T47D (cell line): ENCODE data around the gene TCF12.
A peak's percentile ranks its signal among the peaks of the same experiment; 100 is the strongest.

Experiments used
- DNase-seq, 2 experiments: peaks; one replicate each; pipeline versions ENCODE4 v3.0.0 to v3.0.0-alpha.2; 2011 to 2012; ENCODE audit warnings: low read depth in 1 of 2, low spot score in 1 of 2
- JUND ChIP-seq: IDR thresholded peaks from 2 replicates; pipeline ENCODE4 v1.6.1; 2012; ENCODE audit warnings: low read depth
- in situ Hi-C: cut with HindIII; loops from 2 replicates; pipeline ENCODE4 v1.10.0; 2016; ENCODE audit warnings: low sequenced_read_pairs, low pct_unique_long_range_greater_than_20kb

Gene TCF12

DNA sequence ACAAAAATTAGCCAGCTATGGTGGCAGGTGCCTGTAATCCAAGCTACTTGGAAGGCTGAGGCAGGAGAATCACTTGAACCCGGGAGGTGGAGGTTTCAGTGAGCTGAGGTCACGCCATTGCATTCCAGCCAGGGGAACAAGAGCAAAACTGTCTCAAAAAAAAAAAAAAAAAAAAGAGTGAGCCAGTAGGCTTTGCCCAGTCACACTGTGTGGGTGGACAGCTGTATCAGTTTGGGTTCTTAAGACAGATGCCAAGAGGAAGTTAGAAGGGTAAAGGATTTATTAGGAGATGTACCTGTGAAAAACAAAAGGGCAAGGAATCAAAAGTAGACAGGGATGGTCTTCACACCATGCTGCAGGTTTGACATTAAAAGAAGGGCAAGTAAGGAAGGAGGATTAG, 371.7 kb downstream of the TCF12 start:
- no peak for DNase-seq
- no peak for TF ChIP-seq JUND
- in situ Hi-C loops = no loop called here

DNA sequence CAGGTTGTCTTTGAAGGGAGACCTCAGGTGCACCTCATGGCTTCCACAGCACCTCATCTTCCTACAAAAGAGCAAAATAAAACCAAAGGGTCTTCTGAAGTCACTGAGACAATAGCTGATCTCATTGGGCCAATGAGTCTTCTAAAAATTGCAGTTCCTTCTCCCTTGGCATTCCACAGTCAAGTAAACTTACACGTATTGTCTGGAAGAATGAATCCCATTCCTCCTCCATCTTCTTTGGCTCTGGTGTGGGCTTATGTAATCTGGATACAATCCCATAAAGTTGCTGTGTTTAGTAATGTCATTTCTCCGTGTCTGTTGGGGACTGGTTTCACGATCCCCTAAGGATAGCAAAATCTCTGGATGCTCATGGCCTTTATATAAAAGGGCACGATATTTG, 372.4 kb downstream of the TCF12 start:
- in situ Hi-C loops = no loop called here
- no peak for DNase-seq
- no peak for TF ChIP-seq JUND

DNA sequence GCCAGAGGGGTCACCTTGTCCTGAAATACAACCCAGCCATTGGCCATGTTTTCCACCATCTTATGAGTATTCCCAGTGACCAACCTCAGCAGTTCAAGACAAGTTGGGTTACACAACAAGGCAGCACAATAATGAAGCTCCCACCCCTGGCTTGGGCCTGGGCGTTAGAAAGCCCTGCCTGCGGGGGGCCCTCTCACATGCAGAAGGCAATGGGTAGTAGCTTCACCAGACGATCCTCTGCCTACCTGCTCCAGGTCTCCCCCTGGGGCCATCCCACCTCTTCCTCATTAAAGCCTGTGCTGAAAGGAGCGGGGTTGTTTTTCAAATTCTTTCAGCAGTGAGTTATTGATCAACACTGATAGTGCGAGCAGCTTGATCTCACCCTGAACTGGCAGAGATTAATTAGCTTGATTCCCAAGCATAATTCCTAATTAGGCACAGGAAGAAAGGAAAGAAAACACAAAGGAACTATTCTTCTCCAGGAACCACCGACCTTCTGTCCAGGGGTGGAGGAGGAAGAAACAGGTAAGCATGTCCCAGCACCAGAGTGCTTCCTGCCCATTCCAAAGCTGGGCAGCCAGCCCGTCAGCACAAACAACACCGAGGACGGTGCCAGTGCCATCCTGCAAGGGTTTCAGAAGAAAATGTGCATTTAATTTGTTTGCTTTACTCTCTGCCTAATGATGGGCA, 378.2 kb downstream of the TCF12 start:
- in situ Hi-C loops = no loop called here
- peak in 1 of 2 experiments; percentile 5 for DNase-seq

DNA sequence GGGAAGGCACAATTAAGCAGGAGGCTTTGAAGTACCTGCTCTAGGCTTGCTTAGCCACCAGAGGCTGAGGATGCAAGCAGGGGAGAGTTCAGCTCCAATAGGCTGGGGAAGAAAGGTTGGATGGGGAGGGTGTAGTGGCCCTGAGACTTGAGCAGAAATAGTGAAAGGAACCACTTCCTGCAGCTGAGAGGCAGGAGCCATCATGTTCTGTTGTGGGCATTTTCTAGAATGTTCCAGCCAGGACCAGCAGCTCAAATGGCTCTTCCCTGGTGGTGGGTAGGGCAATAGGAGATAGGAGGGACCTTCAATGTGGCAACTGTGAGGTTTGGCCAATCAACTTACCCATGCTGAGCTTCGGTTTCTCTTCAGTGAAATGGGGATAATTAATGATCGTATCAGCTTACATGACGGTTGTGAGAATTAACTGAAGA, 378.7 kb downstream of the TCF12 start:
- in situ Hi-C loops = no loop called here
- no peak for TF ChIP-seq JUND
- no peak for DNase-seq

More for the DNA sequence above, 378.2 kb downstream of the TCF12 start:
- no peak for TF ChIP-seq JUND

DNA sequence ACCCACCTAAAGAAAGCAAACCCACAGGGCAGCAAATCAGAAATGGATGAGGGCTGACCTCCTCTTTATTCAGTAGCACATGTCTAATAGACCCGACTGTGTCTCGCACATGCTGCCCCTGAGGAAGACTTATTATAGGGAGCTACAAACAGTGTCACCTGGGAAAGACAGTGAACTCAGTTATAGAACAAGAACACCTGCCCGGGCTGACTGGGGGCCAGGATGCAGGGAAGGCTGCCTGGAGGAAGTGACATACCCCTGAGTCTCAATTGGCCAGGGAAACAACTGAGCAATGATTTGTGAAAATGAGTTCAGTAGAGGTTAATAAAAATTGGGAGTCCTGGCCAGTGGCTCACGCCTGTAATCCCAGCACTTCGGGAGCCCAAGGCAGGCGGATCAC, 379.2 kb downstream of the TCF12 start:
- TF ChIP-seq JUND = no peak
- in situ Hi-C loops = no loop called here
- no peak for DNase-seq

DNA sequence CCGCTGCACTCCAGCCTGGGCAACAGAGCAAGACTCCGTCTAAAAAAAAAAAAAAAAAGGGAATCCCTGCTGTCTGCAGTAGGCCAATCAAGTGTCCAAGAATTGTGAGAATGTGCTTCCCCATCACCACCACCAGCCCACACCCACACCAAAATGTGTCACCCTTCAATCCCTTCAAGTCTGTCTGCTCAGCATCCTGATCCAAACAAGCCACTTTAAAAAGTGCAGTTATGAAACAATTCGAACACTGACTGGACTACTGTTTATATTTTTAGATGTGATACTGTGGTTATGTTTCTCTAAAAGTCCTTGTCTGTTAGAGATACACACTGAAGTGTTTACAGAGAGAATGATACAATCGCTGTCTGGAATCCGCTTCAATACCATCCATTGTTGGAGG, 379.8 kb downstream of the TCF12 start:
- no peak for TF ChIP-seq JUND
- in situ Hi-C loops = no loop called here
- DNase-seq = no peak

DNA sequence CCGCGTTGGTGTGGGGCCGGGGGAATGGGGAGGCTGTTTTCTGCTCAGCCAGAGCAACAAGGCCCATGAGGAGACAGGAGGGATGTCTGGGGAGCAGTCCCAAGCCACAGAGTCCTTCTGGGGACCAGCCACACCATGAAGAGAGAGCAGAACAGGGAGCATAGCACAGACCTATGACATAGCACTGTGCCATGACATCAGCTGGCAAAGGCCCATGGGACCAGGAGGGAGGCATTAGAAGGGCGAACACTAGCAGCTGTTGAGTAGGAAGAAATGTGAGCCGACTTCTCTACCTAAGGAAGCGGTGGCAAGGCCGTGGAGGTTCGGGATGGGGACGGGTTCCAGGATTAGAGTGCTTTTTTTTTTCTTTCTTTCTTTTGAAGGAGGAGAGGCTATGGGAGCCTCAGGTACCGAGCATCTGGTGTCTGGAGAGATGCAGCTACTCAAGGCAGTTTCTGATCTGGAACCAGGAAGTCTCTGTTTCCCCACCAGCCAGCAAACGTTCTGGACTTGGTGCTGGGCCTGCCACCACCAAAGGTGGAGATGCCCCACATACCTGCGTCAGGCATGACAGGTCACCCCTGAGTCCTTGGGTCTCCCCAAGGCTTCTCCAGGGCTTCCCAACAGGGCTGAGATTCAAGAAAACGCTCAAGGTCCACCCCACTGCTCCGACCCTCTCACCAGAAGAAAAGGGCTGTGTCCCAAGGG, 380.6 kb downstream of the TCF12 start:
- in situ Hi-C loops = no loop called here
- no peak for TF ChIP-seq JUND
- DNase-seq = no peak

DNA sequence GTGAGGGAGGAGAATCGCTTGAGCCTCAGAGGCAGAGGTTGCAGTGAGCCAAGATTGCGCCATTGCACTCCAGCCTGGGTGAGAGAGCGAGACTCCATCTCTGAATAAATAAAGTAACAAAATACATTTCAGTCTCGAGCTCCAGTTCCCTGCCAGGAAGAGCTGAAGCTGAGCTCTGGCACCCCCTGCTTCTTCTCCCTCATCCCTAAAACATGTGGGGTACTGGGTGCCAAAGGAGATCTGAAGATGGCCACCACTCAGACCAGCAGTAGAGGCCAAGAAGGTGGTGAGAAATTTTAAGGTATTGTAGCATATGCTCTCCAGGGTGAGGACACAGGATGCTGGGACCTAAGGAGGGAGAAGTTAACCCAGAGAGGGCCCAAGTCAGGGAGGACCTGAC, 382.9 kb downstream of the TCF12 start:
- no peak for TF ChIP-seq JUND
- in situ Hi-C loops = no loop called here
- no peak for DNase-seq

DNA sequence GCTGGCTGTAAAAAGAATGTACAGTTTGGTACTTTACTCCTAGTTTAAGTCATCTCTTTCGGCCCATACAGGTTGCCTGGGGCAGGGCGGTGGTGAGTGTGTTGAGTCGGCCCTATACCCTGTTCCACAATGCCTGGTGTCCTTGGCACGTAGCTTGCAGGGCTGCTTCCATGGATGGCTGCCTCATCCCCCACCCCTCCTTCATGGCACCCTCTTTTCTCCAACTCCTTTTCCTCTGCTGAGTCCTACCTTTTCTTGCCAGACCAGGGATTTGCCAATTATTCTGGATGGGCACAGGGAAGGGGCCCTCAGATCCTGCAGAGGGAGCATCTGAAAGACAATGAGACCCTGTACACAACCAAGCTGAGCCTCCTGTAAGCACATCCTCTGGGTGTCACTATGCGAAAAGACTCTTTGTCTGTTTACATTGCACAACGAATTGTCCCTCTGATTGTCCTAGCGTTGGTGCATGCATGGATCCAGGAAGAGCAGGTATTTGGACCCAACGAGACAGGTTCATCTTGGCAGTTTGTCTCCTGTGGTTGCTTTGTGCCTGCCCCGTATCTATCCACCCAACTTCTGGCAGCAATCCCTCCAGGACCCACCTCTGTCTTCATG, 384.3 kb downstream of the TCF12 start:
- DNase-seq = no peak
- no peak for TF ChIP-seq JUND
- in situ Hi-C loops = no loop called here

DNA sequence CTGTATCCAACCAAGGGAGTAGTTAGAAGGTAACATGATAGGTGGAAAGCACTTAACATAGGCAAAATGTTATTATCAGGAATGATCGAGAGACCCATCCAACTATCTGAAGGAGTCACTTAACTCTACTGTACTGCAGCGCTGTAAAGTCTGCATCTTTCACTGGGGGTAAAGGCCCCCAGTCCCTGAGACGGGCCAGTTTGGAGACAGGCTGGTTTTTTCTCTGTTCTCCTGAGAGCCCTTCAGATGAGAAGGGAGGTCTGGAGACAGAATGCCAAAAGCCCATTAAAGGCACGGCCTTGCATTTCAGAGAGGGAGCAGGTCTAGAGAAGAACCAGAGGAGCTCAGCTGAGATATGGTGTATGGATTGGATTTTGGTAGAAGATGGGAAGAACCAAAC, 386.6 kb downstream of the TCF12 start:
- no peak for TF ChIP-seq JUND
- DNase-seq = no peak
- in situ Hi-C loops = no loop called here

DNA sequence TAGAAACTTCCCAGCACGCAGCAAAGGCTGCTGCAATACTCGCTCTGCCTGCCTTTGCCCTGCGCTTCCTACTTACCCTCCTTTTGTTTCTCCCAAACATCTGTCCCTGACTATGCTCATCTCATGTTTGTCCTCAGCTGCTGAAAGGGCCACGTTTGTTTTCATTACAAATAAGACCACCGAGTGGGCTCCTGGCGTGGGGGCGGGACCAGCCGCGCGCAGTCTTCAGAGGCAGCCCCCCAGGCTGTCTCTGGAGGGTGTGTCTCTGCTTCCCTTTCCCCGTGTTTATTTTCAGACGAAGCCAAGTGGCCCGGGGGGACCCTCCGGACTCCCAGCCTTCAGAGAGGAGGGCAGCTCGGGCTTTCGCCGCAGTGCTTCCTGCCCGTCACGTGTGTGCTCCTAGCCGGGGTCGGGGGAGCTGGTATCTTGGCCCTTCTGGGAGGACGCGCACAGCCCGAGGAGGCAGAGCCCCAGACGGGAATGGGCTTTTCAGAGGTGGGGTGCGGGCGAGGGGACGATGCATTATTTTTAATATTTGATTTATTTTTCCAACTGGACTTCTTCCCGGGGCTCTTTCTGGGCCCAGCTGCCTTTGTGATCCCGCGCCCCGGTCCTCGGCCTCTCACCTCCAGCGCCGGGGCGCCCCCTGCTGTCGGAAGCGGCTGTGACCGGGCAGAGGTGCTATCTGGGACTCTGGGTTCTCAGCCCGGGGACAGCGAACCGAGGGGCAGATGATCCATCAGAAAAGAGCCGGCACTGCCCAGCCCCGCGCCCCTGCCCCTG, 387.9 kb downstream of the TCF12 start:
- DNase-seq = peak; percentile 78 to 87
- no peak for TF ChIP-seq JUND
- in situ Hi-C loops = no loop called here

DNA sequence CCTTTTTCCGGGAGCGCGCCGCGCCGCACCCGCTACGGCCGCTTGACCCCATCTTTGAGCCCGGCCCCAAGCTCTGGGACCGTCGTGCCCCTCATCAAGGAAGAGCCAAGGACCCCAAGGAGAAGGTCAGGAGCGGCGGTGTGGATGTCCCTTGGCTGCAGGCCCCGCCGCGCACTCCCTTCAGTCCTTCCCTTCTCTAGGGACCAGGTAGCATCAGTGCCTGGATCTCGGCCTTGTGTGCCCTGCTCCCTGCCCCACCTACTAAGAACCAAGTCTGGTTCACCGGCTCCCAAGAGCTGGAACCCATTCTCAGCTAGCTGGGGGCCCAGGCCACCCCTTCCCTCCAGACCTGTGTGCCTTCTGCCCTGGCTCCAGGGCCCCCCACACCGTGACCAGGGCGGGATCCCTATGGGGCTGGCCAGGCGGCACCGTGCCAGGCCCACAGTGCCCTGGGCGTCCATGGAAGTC, 388.5 kb downstream of the TCF12 start:
- TF ChIP-seq JUND = no peak
- in situ Hi-C loops = no loop called here
- DNase-seq = peak in 1 of 2 experiments; percentile 18
